Ascending aorta (tissue), 2 donors: ENCODE results near the gene CRTC1. TPM values are rescaled to one million over a fixed set of nuclear protein-coding genes. Genes with fewer than 3 reads are reported as not detected.
"Not testable (repeated sequence)": the region's sequence is repeated elsewhere in the genome, so short reads cannot be mapped to it uniquely, and the experiment has no call there.

ENCODE experiments used
- DNase-seq, 2 donors: peaks; one replicate each; pipeline ENCODE4 v3.0.0-alpha.2; 2019; ENCODE audit warnings: low spot score in 2 of 2
- H3K27ac ChIP-seq, 2 donors: fragments of 200-600 bp; sonication (generic); one replicate each; pipeline ENCODE4 v1.5.1; 2016 to 2017; ENCODE audit warnings: mild to moderate bottlenecking in 1 of 2
- H3K27me3 ChIP-seq: fragments of 200-600 bp; sonication (generic); one replicate; pipeline ENCODE4 v1.5.1; 2017
- H3K36me3 ChIP-seq, 2 donors: fragments of 200-600 bp; sonication (generic); one replicate each; pipeline ENCODE4 v1.5.1; 2016
- H3K4me1 ChIP-seq, 2 donors: fragments of 200-600 bp; sonication (generic); one replicate each; pipeline ENCODE4 v1.5.1; 2016 to 2017; ENCODE audit warnings: mild to moderate bottlenecking in 1 of 2
- H3K4me3 ChIP-seq, 2 donors: fragments of 200-600 bp; sonication (generic); one replicate each; pipeline ENCODE4 v1.5.1; 2016 to 2017; ENCODE audit warnings: mild to moderate bottlenecking in 1 of 2
- H3K9me3 ChIP-seq, 2 donors: fragments of 200-600 bp; sonication (generic); one replicate each; pipeline ENCODE4 v1.5.1; 2016
- intact Hi-C: fragments of 100-400 bp; cut with DNase I; formaldehyde crosslinking; loops from one replicate; pipeline ENCODE4 v1.15.1; 2023
- total RNA-seq: library from RNA; depleted of rRNA; stranded (reverse); fragments of >200 nt; gene quantifications from one replicate; pipeline ENCODE4 v1.1.0, GENCODE V29; 2016
- TF ChIP-seq, protein P1 (sequence below), 3 experiments: fragments of 200-600 bp in 2 of 3; fragments of 450-650 bp in 1 of 3; sonication (generic) in 2 of 3; IDR thresholded peaks; one replicate each; pipeline ENCODE4 v1.5.1; 2016 to 2019; ENCODE audit warnings: antibody characterized with exemption in 3 of 3, mild to moderate bottlenecking in 1 of 3, moderate library complexity in 1 of 3

CRTC1 gene
- total RNA-seq, 1 donor from 2014 or later: 10.0 TPM

DNA sequence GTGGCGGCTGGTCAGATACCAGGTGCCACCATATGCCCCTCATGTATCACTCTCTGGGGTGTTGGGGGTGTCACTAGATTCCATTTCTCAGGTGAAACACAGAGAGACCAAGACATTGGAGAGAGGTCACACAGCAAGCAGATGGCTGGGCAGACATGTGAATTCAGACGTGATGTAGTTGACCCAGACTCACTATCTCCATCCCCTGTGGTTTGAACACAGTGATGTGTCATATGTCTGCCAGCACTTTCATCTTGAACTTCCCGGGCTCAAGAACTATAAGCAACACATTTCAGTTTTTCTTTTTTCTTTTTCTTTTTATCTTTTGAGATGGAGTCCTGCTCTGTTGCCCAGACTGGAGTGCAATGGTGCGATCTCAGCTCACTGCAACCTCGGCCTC lies 132.2 kb downstream of the CRTC1 start:
- H3K4me1 ChIP-seq: peaks cover 0 to 10% of the 10 kb centered on the region in 2 donors
- intact Hi-C loops: no loop called here
- no peak overlapping the region for H3K4me3 ChIP-seq
- H3K9me3 ChIP-seq: no peaks in the 10 kb centered on the region
- H3K36me3 ChIP-seq: no peaks in the 10 kb centered on the region
- H3K27me3 ChIP-seq: no peaks in the 10 kb centered on the region
- DNase-seq: no peak
- TF ChIP-seq, protein P1, sequence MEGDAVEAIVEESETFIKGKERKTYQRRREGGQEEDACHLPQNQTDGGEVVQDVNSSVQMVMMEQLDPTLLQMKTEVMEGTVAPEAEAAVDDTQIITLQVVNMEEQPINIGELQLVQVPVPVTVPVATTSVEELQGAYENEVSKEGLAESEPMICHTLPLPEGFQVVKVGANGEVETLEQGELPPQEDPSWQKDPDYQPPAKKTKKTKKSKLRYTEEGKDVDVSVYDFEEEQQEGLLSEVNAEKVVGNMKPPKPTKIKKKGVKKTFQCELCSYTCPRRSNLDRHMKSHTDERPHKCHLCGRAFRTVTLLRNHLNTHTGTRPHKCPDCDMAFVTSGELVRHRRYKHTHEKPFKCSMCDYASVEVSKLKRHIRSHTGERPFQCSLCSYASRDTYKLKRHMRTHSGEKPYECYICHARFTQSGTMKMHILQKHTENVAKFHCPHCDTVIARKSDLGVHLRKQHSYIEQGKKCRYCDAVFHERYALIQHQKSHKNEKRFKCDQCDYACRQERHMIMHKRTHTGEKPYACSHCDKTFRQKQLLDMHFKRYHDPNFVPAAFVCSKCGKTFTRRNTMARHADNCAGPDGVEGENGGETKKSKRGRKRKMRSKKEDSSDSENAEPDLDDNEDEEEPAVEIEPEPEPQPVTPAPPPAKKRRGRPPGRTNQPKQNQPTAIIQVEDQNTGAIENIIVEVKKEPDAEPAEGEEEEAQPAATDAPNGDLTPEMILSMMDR (IDR thresholded peaks at IDR 0.05): no peak
- no peak overlapping the region for H3K27ac ChIP-seq

- H3K27ac ChIP-seq, DNase-seq, H3K36me3 ChIP-seq, H3K4me3 ChIP-seq, H3K27me3 ChIP-seq, H3K9me3 ChIP-seq, intact Hi-C loops: not testable (repeated sequence)
- H3K4me1 ChIP-seq: peaks cover 0 to 10% of the 10 kb centered on the region in 2 donors
These were observed 133.2 kb downstream of the CRTC1 start for GRCh38 chr19:18816645-18817044.

DNA sequence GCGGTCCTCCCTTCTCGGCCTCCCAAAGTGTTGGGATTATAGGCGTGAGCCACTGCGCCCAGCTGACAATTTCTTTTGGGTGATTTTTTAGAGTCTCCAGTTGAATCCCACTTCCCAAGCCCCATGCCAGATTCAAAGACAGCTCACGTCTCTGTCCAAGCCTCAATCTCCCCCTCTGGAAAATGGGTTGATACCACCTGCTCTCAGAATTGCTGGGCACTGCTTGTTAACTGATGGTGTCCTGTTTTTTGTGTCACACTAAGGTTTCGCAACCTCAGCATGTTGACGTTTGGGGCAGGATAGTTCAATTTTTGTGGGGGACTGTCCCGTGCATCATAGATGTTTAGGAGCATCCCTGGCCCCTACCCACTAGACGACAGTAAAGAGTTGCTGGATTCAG lies 134.1 kb downstream of the CRTC1 start:
- TF ChIP-seq, protein P1 (IDR thresholded peaks at IDR 0.05): no peak
- H3K9me3 ChIP-seq: no peaks in the 10 kb centered on the region
- H3K27ac ChIP-seq: no peak overlapping the region
- H3K4me1 ChIP-seq: peaks cover 0 to 10% of the 10 kb centered on the region in 2 donors
- no peaks in the 10 kb centered on the region for H3K36me3 ChIP-seq
- no peak for DNase-seq
- intact Hi-C loops: no loop called here
- no peak overlapping the region for H3K4me3 ChIP-seq
- no peaks in the 10 kb centered on the region for H3K27me3 ChIP-seq

- Histone ChIP-seq H3K27ac (no peak overlapping the region), H3K4me1 (peaks cover 2 to 11% of the 10 kb centered on the region in 2 donors), H3K4me3 (no peak overlapping the region), H3K9me3 (peaks cover 7 to 9% of the 10 kb centered on the region in 2 donors), H3K36me3 (no peaks in the 10 kb centered on the region), H3K27me3 (no peaks in the 10 kb centered on the region)
- intact Hi-C loops: no loop called here
- TF ChIP-seq, protein P1 (IDR thresholded peaks at IDR 0.05): no peak
- DNase-seq: no peak
These were observed 145.3 kb downstream of the CRTC1 start for GRCh38 chr19:18828786-18829185.

- Histone ChIP-seq H3K4me1 (peaks cover 10 to 24% of the 10 kb centered on the region in 2 donors), H3K4me3 (no peak overlapping the region), H3K9me3 (peaks cover 7 to 9% of the 10 kb centered on the region in 2 donors), H3K36me3 (peaks cover 0 to 5% of the 10 kb centered on the region in 2 donors), H3K27ac (no peak overlapping the region), H3K27me3 (no peaks in the 10 kb centered on the region)
- intact Hi-C loops: loop anchor here (5.0 kb wide), 1 partner anchor 238 kb away; no protein-coding TSS in a partner anchor
- TF ChIP-seq, protein P1 (IDR thresholded peaks at IDR 0.05): no peak
- DNase-seq: no peak
These were observed 147.0 kb downstream of the CRTC1 start for GRCh38 chr19:18830488-18830887.

DNA sequence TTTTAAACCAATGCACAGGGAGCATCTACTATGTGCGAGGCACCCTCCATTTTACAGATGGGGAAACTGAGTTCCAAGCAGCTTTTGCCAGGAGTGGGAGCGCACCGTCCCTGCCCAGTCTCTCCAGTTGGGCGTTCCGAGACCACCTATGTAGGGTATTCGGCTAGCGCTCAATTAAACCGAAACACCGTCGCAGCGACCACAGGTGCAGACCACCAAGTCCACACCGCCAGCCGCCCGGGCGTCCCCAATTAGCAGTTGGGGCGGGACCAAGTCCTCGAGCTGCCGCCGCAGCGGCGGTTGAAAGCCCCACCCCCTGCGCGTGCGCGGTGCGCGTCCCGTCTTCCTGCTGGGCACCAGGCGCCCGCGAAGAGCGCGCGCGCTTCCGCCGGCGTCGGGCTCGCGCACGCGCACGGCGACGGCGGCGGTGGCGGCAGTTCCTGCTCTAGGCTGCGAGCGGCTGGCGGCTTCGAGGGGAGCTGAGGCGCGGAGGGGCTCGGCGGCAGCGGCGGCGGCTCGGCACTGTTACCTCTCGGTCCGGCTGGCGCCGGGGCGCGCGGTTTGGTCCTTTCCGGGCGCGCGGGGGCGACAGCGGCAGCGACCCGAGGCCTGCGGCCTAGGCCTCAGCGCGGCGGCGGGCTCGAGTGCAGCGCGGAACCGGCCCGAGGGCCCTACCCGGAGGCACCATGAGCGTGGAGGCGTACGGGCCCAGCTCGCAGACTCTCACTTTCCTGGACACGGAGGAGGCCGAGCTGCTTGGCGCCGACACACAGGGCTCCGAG lies 148.2 kb downstream of the CRTC1 start, which contains the start of gene UPF1:
UPF1 (plus strand) TSS at position 436 of the 782 bp plus-strand sequence; CDS start at position 687, 251 bp downstream.
- Histone ChIP-seq H3K27me3 (no peaks in the 10 kb centered on the region), H3K9me3 (peaks cover 6 to 7% of the 10 kb centered on the region in 2 donors), H3K27ac (peak within 1 kb of the TSS; percentile 71 to 82), H3K4me1 (peaks cover 10 to 24% of the 10 kb centered on the region in 2 donors), H3K4me3 (peak within 1 kb of the TSS; percentile 95), H3K36me3 (peaks cover 0 to 5% of the 10 kb centered on the region in 2 donors)
- TF ChIP-seq, protein P1 (IDR thresholded peaks at IDR 0.05): no peak
- DNase-seq: peak; percentile 27 to 94
- intact Hi-C loops: loop anchor here (5.0 kb wide), 1 partner anchor 239 kb away; no protein-coding TSS in a partner anchor
